Measurements from ENCODE around the gene DEFB132. TPM values are rescaled to one million over a fixed set of nuclear protein-coding genes. Genes with fewer than 3 reads are reported as not detected.

DEFB132 gene
- total and polyA plus RNA-seq, 2 of the 8 experiments (the other 6 are each of a cell fraction or from before 2014, with no cell fraction given): not detected

GRCh38 chr20:263701-264100, 6.2 kb downstream of the DEFB132 start (continued):
- TF ChIP-seq TAF7 (optimal IDR thresholded peaks at IDR 0.05; ENCODE audit: borderline replicate concordance, low read depth, low read length): no peak
- no peak for TF ChIP-seq POLR2AphosphoS5 (IDR thresholded peaks at IDR 0.05; ENCODE audit: low read depth, low read length)
